NCI-H1092 treated with DMSO at 0.1 percent for 48 hours (cell line): ENCODE results near the gene CASP12.
"Not testable (repeated sequence)": the region's sequence is repeated elsewhere in the genome, so short reads cannot be mapped to it uniquely, and the experiment has no call there.

Experiments
- DNase-seq: peaks from one replicate; lab custom pipeline; 2025; lab: John Stamatoyannopoulos, UW

Gene CASP12

DNA sequence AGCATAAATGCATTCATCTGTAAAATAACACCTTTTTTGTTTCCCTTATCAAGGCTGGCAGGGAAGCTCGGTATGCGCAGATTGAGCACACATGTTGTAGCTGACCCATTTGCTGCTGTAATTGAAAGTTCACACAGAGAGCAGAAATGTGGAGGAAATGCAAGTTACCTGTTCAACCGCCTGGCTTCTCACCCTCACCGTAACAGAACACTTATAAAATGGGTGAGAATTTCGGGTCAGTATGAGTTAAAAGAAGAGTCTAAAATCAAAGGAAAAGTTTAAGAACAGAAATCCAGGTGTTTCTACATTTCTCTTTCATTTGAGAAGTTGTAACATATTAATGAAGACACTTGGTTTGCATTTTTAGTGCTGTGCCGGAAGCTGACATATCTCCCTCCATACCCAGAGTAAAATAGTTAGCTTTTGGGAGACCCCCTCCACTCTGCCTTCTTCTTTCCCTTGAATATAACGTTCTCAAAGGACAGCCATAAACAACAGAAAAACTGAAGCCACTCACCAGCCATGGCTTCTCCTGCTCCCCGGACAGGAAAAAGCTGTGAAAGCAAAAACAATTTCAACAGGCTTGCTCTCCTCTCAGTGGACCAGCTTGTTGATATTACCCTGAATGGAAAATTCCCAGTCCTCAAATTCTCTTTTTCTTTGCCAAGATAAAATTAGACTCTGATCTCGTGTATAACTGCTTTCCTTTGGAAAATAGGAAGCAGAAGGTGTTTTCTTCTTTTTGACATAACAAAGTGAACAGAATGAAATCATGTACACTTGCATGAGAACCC, at the start of gene CASP12:
Gene CASP12 (minus strand): TSS at position 570 of the 794 bp plus-strand sequence.
- DNase-seq: no peak

DNA sequence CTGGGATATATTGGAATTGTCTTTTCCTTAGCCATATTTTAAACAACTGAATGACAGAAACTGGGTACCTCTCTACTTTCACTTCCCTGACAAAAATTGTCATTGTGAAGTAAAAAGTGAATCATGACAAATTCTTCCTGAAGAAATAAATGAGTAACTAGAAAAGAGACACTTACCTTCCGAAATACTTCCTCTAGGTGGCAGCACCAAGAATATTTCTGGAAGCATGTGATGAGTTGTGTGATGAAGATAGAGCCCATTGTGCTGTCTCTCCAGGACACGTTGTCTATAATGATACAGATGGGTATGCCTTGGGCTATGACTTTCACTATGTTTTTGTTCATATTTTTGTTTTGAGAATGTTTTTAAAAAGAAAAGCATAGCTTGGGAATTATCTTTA, 48.6 kb upstream of the CASP12 start:
- DNase-seq: peak; percentile 6

DNA sequence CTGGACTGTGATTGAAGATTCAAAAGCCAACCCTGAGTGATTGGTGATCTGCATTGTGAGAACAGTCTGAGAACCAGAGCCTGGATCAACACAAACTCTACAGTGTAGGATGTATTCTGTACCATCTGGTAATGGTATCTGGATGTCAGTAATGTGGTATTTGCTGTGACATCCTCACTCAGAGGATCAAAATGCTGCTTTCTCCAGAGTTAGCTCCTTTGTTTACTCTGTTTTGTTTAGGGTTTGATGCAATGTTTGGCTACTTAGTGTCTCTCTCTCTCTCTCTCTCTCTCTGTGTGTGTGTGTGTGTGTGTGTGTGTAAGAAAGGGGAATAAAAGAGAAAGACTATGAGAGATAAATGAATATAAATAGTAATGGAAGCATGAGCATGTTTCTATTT, 45.8 kb upstream of the CASP12 start:
- no peak for DNase-seq

DNA sequence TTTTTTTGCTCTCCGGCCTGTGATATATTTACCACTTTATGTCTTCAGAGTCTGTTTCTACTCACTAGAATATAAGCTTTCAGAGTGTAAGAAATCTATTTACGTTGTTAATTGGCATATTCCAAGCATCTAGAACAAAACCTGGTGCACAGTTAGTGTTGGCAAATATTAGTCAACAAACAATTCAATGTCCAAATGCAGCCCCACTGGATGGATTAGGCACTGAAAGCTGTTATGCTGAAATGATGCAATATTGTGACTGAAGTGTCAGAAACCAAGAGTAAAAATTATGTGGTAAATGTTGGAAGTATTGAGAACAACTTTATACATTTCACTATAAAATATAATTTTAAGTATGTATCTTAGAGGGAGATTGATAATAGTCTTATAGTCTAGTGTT, 45.3 kb upstream of the CASP12 start:
- DNase-seq: no peak

DNA sequence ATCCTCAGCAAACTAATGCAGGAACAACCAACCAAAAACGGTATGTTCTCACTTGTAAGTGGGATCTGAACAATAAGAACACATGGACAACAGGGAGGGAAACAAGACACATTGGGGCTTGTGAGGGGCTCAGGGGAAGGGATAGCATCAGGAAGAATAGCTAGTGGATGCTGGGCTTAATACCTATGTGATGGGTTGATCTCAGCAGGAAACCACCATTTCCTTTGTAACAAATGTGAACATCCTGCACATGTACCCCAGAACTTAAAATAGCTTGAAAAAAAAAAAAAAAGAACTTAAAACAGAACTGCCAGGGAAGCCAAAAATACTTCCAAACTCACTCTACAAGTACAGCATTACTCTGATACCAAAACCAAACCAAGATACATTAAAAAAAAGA, 36.3 kb upstream of the CASP12 start:
- DNase-seq: no peak

DNA sequence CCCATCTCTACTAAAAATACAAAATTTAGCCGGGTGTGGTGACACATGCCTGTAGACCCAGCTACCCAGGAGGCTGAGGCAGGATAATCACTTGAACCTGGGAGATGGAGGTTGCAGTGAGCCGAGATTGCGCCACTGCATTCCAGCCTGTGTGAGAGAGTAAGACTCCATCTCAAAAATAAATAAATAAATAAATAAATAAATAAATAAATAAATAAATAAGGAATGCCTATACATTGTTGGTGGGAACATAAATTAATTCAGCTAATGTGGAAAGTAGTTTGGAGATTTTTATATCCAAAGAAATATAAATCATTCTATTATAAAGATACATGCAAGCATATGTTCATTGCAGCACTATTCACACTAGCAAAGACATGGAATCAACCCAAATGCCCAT, 35.8 kb upstream of the CASP12 start:
- DNase-seq: not testable (repeated sequence)

DNA sequence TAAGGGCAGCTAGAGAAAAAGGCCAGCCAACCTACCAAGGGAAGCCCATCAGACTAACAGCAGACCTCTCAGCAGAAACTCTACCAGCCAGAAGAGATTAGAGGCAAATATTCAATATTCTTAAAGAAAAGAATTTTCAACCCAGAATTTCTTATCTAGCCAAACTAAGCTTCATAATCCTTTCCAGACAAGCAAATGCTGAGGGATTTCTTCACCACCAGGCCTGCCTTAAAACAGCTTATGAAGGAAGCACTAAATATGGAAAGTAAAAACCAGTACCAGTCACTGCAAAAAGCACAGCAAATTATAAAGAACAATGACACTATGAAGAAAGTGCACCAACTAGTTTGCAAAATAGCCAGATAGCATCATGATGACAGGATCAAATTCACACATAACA, 30.6 kb upstream of the CASP12 start:
- DNase-seq: no peak

DNA sequence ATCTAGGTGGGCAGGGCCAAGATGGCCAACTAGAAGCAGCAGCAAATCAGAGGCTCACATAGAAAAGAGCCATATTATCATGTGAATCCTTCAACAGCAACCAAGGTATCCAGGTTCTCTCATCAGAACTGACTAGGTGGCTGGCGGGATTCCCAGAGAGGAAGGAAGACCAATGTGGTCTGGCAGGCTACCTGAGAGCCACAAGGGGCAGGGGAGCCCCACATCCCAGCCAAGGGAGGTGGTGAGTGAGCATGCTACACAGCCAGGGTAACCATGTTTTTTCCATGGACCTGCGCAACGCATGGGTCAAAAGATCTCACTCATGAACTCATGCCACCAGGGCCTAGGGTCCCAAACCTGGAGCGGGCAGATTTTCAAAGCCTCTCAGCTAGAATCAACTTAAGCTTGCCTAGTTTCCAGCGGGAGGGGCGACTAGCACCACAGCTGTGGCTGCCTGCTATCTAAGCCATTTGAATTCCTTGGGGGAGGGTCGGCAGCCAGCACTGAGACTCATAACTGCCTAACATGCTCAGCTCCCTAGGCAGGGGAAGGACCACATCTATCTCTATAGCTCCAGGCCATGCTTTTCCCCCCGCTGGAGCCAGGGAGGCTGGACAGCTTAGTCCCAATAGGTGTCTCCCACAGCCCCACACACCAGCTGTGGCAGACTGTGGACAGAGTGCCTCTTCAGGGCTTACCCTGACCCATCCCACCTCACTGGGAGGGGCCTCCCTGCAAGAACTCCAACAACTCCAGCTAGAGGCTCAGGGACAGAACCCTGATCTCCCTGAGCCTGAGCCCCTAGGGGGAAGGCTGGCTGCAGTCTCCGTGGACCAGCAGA, 28.7 kb upstream of the CASP12 start:
- no peak for DNase-seq

DNA sequence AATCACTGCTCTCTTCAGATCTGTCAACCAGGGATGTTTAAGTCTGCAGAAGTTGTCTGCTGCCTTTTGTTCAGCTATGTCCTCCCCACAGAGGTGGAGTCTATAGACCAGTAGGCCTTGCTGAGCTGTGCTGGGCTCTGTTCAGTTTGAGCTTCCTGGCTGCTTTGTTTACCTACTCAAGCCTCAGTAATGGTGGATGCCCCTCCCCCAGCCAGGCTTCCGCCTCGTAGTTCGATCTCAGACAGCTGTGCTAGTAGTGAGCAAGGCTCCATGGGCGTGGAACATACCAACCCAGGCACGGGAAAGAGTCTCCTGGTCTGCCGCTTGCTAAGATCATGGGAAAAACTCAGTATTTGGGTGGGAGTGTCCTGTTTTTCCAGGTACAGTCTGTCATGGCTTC, 27.6 kb upstream of the CASP12 start:
- no peak for DNase-seq

DNA sequence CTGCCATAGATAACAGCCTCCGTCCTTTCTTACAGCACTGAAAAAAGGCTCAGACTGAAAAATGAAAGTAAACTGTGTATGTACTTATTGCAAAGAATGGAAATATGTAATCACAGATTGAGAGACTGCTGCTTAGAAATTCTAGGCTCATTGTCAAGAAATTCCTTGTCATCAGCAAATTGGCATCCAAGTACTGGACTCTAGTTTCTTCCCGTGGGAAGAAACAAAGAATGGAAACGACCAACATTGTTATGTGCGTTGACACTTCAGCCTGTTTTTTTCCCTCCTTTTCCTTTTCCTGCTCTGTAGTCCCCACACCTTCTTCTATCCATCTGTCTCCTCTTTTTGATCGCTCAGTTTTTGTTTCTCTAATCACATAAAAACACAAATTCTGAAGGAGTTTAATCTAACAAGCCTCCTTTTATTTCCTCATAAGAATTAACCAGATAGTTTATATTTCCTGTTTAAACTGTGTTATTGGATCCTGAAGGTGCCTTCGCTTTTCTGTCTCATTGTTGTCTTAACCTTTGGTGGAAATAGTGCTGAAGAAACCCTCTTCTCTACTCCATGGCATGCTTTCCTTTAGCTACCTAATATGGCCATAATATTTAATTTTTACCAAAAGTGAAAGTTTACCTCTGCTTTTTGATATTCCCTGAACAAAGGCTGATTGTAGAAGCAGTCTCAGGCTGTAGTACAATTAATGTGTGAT, 20.0 kb upstream of the CASP12 start:
- no peak for DNase-seq

DNA sequence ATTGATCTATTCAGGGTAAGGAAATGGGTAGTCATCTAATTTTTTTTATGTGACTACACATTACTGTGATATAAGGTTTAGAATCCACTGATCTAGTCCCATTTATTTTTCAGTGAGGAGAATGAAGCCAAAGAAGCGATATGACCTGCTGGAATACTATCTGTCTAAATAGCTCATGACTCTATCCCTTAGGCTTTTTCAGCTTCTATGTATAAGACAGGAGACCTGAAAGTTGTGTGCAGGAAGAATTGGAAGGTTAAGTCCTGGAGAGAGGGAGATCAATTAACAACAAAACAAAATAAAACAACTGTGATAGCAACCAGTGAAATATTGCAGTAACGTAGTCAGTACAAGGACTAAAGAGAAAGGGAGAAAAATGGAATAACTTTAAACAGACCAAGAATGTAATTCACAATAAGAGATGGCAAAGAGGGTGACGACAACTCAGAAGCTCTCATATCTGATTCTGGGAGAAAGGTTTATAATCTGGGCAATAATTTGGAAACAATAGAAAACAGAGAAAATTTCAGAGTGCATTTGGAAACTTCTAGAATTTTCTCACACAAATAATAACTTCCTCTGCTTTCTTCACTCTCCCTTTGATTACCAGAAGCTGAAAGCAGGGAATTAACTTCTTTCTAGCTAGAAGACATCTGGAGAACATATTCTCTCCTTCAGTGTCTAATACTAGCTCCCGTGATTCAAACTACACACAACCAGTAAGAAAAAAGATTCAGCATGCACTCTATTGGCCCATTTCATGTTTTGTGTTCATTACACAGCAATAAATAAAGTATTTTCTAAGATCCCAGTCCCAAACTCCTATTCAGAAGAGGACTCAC, 19.2 kb upstream of the CASP12 start:
- no peak for DNase-seq

DNA sequence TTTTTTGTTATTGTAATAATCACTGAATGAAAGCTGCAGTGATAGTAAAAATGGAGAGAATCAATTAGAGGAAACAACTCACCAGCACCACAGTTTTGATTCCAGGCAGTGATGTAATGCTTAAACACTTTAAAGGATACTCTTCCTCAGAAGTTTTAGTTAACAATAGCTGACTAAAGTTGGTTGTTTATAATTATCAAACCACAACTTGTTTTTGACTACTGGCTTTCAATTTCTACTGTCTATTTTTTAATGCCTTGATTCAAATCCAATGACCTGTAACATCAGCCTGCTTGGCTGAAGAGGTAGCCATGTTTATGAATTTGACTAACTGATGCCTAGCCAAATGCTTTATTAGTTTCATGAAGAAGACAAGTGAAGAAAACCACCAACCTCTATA, 18.2 kb upstream of the CASP12 start:
- DNase-seq: no peak

DNA sequence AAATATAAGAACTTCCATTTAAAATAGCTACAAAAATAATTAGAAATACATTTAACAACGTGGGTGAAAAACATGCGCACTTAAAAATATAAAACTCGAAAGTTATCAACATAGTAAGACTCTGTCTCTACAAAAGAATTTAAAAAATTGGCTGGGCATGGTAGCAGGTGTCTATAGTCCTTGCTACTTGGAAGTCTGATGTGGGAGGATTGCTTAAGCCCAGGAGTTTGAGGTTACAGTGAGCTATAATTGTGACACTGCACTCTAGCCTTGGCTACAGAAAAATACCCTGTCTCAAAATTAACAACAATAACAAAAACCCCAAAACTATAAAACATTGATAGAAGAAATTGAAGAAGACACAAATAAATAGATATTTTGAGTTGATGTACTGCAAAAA, 13.8 kb upstream of the CASP12 start:
- DNase-seq: no peak

DNA sequence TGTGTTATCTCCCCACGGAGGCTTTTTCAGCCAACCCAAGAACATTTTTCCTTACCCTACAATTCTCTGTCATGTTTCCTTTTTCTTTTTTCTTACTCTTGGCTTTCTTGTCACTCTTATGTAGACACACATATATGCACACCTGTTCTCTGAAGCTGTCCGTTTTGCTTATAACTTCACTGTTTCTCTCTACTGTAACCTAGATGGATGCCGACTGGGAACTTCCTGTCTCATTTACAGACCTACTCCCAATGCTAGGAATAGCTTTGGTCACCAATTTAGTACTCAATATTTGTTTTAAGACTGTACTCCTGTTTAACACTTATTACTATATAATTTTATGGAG, 9.9 kb upstream of the CASP12 start:
- DNase-seq: no peak

DNA sequence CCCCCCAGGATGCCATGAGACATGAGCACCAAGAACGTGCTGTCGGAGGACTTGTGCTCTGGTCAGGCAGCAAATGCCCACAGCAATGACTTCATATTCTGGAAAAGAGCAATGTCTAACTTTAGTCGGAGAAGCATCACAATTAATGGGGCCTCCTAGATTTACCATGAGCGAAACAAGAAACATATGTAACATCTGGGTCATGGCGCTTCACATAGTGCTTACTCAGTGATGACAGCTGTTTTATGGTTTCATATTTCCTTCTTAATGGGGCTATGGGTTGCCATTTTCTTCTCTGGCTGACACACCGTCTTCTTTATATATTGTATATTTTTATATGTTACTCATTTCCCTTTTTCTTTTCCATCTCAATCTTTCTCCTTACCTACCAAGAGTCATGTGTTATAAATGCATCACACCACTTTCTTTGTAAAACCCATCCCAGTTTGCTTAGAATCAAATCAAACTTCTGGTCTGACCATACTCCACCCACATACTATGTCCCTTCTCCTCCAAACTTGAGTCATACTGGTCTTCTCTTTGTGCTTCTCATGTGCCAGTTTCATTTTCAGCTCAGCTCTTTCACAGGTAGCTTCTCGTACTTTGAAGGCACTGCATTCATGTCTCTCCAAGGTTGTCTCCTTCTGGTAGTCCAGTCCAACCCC, 9.4 kb upstream of the CASP12 start:
- no peak for DNase-seq

DNA sequence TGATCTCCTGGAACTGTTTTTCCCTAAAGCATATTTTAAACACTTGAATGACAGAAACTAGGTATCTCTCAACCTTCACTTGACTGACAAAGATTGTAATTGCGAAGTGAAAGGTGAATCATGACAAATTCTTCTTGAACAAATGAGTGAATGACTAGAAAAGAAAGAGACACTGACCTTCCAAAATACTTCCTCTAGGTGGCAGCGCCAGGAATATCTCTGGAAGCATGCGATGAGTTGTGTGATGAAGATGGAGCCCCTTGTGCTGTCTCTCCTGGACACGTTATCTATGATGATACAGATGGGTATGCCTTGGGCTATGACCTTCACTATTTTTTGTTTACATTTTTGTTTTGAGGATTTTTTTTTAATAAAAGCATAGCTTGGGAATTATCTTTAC, 7.0 kb upstream of the CASP12 start:
- no peak for DNase-seq

DNA sequence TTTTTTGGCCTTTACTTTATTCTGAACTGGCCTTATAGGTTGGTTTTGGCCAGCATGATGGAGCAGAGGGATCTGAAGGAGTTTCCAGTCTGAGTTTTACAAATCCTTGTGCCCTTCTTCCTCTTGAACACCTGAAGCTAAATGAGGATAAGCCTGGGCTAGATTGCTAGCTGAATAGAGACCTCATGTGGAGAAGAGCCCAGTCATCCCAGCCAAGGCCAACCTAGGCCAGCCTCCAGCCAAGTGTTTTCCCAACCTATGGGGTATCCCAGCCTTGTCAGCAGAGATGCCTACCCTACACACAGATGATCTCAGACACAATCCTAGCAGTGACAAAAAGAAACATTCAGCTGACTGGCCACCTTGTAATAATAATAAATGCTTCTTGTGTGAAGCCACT, 966 bp upstream of the CASP12 start:
- DNase-seq: no peak

DNA sequence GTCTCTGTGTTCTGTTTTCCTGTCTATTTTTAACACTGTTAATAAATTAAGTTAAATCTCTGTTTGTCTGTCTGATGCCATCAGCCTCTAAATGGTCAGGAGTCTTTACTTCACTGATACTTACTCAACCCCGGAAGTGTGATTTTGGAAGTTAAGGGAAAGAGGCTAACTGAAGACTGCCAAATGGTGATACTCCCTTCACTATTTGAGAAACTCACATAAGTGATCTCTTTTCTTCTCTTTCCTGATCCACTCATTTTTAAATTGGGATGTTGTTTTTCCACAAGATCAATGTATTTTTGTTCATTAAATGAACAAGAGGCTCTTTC, 389 bp upstream of the CASP12 start:
- DNase-seq: no peak

DNA sequence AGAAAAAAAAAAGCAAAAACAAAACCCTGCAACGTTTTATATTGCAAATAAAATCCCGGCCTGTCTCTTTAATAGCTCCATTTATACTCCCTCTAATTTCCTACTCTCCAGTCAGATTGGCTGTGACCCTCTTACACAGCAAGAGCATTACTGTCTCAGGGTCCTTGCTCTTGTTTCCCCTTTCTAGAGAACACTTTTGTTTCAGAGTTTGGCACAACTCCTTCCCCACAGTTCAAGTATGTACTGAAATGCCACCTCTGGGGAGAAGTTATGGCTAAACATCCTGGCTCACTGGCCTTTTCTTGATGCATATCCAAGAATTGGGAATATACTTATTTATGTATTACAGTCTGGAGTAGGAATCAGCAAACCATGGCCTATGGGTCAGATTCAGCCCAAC, 2.6 kb downstream of the CASP12 start:
- no peak for DNase-seq

DNA sequence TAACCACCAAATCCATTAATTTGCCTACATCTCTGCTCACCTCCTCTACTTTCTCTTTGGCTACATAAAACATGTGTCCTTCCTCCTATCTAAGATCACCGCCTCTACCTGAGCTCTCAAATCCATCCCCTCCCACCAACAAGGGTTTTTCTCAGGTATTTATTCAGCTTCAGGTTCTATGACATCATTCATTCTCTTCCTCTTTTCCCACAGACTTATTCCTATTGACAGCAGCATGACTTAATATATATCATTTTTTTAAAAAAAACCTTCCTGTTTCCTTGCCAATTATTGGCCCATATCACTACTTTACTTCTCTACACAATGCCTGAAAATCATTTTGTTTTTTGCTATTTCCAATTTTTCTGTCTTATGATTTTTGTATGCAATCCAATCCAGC, 4.4 kb downstream of the CASP12 start:
- no peak for DNase-seq

DNA sequence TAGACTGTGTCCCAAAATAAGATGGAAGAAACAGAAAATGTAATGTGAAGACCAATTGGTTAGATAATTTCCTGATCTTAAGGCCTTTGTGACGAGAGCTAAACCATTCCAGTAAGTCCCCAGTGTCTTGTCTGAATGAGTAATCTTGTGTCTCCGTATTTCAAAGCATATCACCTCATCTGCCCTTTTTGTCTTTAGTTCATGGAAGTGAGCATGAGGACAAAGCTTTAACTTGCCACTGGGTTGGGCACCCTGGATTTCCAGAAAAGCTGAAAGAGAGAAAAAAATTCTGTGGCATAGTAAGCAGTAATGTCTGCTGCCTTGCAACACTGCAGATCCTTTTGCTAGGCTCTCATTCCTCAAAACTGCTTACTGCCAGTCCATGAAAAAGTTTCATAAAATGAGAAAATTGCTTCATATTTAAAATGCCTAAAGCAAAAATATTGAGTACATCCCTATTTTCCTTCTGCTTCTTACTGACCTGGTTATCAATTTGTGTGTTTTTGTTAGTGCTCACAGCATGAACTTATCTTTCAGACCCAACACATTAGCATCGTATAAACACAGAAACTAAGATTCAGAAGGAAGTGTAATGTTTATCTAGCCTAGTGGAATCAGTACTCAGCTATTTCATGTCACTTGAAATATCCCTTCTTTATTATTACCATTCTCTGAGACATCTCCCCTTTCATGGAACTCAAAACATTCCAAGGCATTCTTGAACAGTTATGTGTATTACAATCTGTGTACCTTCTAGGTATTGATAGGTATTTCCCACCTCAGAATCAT, 5.3 kb downstream of the CASP12 start:
- DNase-seq: no peak
